Measurements from ENCODE around the gene LCE2C. TPM values are rescaled to one million over a fixed set of nuclear protein-coding genes. Genes with fewer than 3 reads are reported as not detected.

Gene LCE2C
- polyA plus RNA-seq, 1 donor from 2014 or later: not detected

GRCh38 chr1:152667648-152668047 is 7.4 kb upstream of the LCE2C start:
- H3K36me3 ChIP-seq (ENCODE audit: insufficient read depth, low read length): no peaks in the 10 kb centered on the region
- H3F3A ChIP-seq (ENCODE audit: insufficient read depth, low read length, poor library complexity, severe bottlenecking): no peaks in the 10 kb centered on the region
- H3K27me3 ChIP-seq (ENCODE audit: insufficient read depth, low read depth, low read length): no peaks in the 10 kb centered on the region
- no peak overlapping the region for H3K4me2 ChIP-seq (ENCODE audit: low read length)
- H3K9ac ChIP-seq (ENCODE audit: low read length): no peak overlapping the region
- peaks cover 9% of the 10 kb centered on the region for H3K9me3 ChIP-seq (ENCODE audit: low read length)
- no peak overlapping the region for H3K4me3 ChIP-seq (ENCODE audit: low read length)
- H3K9me2 ChIP-seq (ENCODE audit: insufficient read depth, low read length): no peaks in the 10 kb centered on the region
- no peaks in the 10 kb centered on the region for H3K79me2 ChIP-seq (replicated peaks; ENCODE audit: insufficient read depth, low read length)
- TF ChIP-seq CTCF (IDR thresholded peaks at IDR 0.05; ENCODE audit: poor library complexity, severe bottlenecking): no peak
- TF ChIP-seq TAF1 (IDR thresholded peaks at IDR 0.05; ENCODE audit: low read depth): no peak
- TF ChIP-seq EP300 (conservative IDR thresholded peaks at IDR 0.05; ENCODE audit: poor library complexity, severe bottlenecking): no peak
- no peak for TF ChIP-seq REST (IDR thresholded peaks at IDR 0.05; ENCODE audit: borderline replicate concordance)
- TF ChIP-seq RAD21 (conservative IDR thresholded peaks at IDR 0.05): no peak
- no peak for TF ChIP-seq EZH2 (IDR thresholded peaks at IDR 0.05; ENCODE audit: borderline replicate concordance, insufficient read depth, low read length, poor library complexity, severe bottlenecking)
- TF ChIP-seq POLR2AphosphoS5 (IDR thresholded peaks at IDR 0.05): no peak
- H3K27ac ChIP-seq (ENCODE audit: low read length): no peak overlapping the region
- H2AFZ ChIP-seq (ENCODE audit: low read depth, low read length): no peak overlapping the region
- no peaks in the 10 kb centered on the region for H4K20me1 ChIP-seq (ENCODE audit: insufficient read depth)

GRCh38 chr1:152673016-152673415 is 2.1 kb upstream of the LCE2C start:
- no peaks in the 10 kb centered on the region for H4K20me1 ChIP-seq (ENCODE audit: insufficient read depth)
- no peaks in the 10 kb centered on the region for H3K79me2 ChIP-seq (replicated peaks; ENCODE audit: insufficient read depth, low read length)
- H3K9me3 ChIP-seq (ENCODE audit: low read length): peaks cover 4% of the 10 kb centered on the region
- H3K9ac ChIP-seq (ENCODE audit: low read length): no peak overlapping the region
- no peaks in the 10 kb centered on the region for H3F3A ChIP-seq (ENCODE audit: insufficient read depth, low read length, poor library complexity, severe bottlenecking)
- H3K36me3 ChIP-seq (ENCODE audit: insufficient read depth, low read length): no peaks in the 10 kb centered on the region
- H3K9me2 ChIP-seq (ENCODE audit: insufficient read depth, low read length): no peaks in the 10 kb centered on the region
- no peaks in the 10 kb centered on the region for H3K27me3 ChIP-seq (ENCODE audit: insufficient read depth, low read depth, low read length)
- H3K4me2 ChIP-seq (ENCODE audit: low read length): no peak overlapping the region
- H2AFZ ChIP-seq (ENCODE audit: low read depth, low read length): no peak overlapping the region
- TF ChIP-seq POLR2AphosphoS5 (IDR thresholded peaks at IDR 0.05) (no peak), CTCF (IDR thresholded peaks at IDR 0.05; ENCODE audit: poor library complexity, severe bottlenecking) (no peak), EZH2 (IDR thresholded peaks at IDR 0.05; ENCODE audit: borderline replicate concordance, insufficient read depth, low read length, poor library complexity, severe bottlenecking) (no peak), TAF1 (IDR thresholded peaks at IDR 0.05; ENCODE audit: low read depth) (no peak), RAD21 (conservative IDR thresholded peaks at IDR 0.05) (no peak), EP300 (conservative IDR thresholded peaks at IDR 0.05; ENCODE audit: poor library complexity, severe bottlenecking) (no peak), SMC3 (conservative IDR thresholded peaks at IDR 0.05; ENCODE audit: poor library complexity) (no peak), MXI1 (conservative IDR thresholded peaks at IDR 0.05; ENCODE audit: poor library complexity, severe bottlenecking) (no peak), REST (IDR thresholded peaks at IDR 0.05; ENCODE audit: borderline replicate concordance) (no peak)
- no peak overlapping the region for H3K4me3 ChIP-seq (ENCODE audit: low read length)
- no peak overlapping the region for H3K27ac ChIP-seq (ENCODE audit: low read length)
